Endothelial cell (in vitro differentiated cells): ENCODE data around the gene LSM10. TPM values are rescaled to one million over a fixed set of nuclear protein-coding genes. Genes with fewer than 3 reads are reported as not detected.

Experiments used
- DNase-seq: peaks from one replicate; pipeline ENCODE4 v3.0.0; 2021; ENCODE audit warnings: low spot score
- H3K27ac Mint-ChIP-seq: one replicate; pipeline ENCODE4 v1.8.0; 2021; ENCODE audit warnings: mixed read lengths, inconsistent platforms; ENCODE audit not compliant: unreplicated experiment
- H3K27me3 Mint-ChIP-seq: one replicate; pipeline ENCODE4 v1.8.0; 2021; ENCODE audit warnings: mild to moderate bottlenecking, moderate library complexity, mixed read lengths, inconsistent platforms; ENCODE audit not compliant: unreplicated experiment
- H3K36me3 Mint-ChIP-seq: one replicate; pipeline ENCODE4 v1.8.0; 2021; ENCODE audit warnings: mild to moderate bottlenecking, low read depth, mixed read lengths, inconsistent platforms; ENCODE audit not compliant: unreplicated experiment
- H3K4me1 Mint-ChIP-seq: one replicate; pipeline ENCODE4 v1.8.0; 2021; ENCODE audit warnings: mild to moderate bottlenecking, mixed read lengths, inconsistent platforms; ENCODE audit not compliant: unreplicated experiment
- H3K4me3 Mint-ChIP-seq: one replicate; pipeline ENCODE4 v1.8.0; 2021; ENCODE audit warnings: mild to moderate bottlenecking, mixed read lengths, inconsistent platforms; ENCODE audit not compliant: unreplicated experiment
- H3K9me3 Mint-ChIP-seq: one replicate; pipeline ENCODE4 v1.8.0; 2021; ENCODE audit warnings: mixed read lengths, inconsistent platforms; ENCODE audit not compliant: unreplicated experiment
- total RNA-seq: library from RNA; stranded (reverse); fragmentation: NEBNext Ultra II Directional; extraction: Animal tissue kit (Norgen Biotek cat#: 25700); gene quantifications from one replicate; pipeline ENCODE4 v1.2.1, GENCODE V29; 2021; ENCODE audit not compliant: unreplicated experiment
- TF ChIP-seq, protein P1 (sequence below): fragments of 200-600 bp; sonication (generic); IDR thresholded peaks from one replicate; pipeline ENCODE4 v1.5.0; 2021; ENCODE audit warnings: antibody characterized with exemption; ENCODE audit not compliant: unreplicated experiment

LSM10 gene
- total RNA-seq, 1 donor from 2014 or later, result 22.3 TPM

DNA sequence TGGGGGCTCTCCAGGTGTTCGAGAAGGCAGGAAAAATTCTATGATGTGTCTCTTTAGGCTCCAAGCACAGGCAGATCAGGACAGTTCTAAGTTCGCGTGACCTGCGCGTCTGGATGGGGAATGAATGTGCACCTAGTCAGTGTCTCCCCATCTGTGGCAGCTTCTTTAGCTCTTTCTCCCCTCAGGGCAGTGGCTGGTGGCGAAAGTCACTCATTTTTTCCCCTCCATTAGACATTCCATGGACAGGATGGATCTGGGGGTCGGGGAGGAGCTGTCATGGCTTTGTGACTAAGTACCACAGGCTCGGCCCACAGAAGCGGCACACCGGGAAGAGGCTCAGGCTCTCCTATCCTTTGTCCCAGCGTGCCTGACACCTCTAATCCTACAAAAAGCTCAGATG, 43.2 kb downstream of the LSM10 start:
- Mint-ChIP-seq H3K27me3 (no peaks in the 10 kb centered on the region), H3K27ac (no peak overlapping the region), H3K4me3 (peak overlapping the region; percentile 26), H3K9me3 (no peaks in the 10 kb centered on the region), H3K4me1 (peaks cover 11% of the 10 kb centered on the region), H3K36me3 (peaks cover 43% of the 10 kb centered on the region)
- DNase-seq, result no peak
- TF ChIP-seq, protein P1, sequence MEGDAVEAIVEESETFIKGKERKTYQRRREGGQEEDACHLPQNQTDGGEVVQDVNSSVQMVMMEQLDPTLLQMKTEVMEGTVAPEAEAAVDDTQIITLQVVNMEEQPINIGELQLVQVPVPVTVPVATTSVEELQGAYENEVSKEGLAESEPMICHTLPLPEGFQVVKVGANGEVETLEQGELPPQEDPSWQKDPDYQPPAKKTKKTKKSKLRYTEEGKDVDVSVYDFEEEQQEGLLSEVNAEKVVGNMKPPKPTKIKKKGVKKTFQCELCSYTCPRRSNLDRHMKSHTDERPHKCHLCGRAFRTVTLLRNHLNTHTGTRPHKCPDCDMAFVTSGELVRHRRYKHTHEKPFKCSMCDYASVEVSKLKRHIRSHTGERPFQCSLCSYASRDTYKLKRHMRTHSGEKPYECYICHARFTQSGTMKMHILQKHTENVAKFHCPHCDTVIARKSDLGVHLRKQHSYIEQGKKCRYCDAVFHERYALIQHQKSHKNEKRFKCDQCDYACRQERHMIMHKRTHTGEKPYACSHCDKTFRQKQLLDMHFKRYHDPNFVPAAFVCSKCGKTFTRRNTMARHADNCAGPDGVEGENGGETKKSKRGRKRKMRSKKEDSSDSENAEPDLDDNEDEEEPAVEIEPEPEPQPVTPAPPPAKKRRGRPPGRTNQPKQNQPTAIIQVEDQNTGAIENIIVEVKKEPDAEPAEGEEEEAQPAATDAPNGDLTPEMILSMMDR, result no peak

DNA sequence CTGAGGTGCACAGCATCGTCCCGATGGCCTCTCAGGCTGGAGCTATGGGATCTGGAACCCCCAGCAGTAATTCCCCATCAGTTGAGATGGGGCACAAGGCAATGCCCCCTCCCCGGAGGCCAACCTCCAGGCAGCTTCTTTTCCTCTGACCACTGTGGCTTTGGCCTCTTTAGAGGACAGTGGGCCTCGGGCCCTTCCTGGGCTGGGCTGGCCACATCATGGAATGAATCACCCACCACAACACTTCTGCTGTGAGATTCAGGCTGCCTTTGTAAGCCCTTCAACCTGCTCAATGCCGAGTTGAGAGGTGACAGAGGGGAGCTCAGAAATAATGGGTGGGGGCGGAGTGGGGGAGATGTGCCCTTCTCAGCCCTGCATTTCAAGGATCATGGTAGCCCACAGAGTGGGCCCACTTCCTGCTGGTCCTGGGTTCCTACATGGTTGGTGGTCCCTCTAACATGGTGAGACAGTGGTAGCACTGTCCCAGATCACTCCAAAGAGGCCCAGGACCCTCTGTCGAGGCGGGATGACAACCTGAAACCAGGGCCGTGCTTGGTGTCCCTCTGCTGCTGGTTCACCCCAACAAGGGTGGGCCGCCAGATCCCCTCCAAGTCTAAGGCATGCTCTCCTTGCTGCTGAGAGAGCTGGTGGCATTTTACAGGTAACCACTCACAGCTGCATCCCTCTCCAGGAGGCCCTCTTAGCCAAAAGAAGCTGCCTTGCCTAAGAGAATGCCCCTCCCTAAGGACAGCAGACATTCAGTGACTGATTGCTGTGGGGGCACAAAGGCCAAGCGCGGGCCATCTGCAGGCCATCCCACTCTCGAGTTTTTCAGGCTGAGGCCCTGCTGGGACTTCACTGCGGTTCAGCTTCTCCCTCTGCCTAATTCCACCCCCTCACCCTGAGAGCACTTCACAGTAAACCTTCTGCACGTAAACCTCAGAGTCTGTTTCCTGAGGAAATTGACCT, 44.5 kb downstream of the LSM10 start:
- Mint-ChIP-seq H3K9me3 (no peaks in the 10 kb centered on the region), H3K36me3 (peaks cover 37% of the 10 kb centered on the region), H3K27me3 (no peaks in the 10 kb centered on the region), H3K27ac (no peak overlapping the region), H3K4me1 (peaks cover 14% of the 10 kb centered on the region), H3K4me3 (peak overlapping the region; percentile 71)
- no peak for DNase-seq
- TF ChIP-seq, protein P1, result no peak

DNA sequence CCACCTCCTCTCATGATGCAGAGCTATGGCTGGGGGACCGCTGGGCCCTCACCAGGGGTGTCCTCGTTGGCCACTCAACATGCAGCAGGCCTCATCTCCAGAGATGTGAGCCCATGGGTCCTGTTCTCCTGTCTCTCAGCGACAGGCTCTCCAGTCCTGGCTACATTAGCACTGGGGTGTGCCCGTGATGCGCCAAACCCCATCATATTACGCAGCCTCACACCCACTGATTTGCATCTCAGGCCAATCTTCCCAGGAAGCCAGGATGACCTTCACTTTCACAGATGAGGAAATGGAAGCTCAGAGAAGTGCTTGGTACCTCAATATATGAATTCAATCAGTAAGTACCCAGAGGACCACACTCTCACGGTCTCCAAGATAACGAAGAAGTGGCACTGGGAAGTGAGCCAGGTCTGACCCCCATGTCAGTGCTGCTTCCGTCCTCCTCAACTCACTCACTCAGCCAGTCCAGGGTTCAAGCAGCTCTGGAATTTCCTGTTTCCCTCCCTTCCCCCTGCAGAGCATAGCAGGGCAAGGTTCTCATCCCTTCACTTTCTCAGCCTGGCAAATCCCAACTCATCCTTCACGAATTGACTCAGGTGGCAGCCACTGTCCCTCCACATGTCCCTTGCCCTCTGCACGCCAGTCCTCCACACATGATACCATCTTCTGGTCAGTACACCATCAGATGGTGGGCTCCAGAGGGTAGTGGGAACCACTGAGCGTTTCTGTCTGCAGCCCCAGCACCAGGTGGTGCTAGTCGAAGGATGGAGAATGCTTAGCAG, 45.4 kb downstream of the LSM10 start:
- Mint-ChIP-seq H3K27me3 (peaks cover 1% of the 10 kb centered on the region), H3K27ac (no peak overlapping the region), H3K9me3 (no peaks in the 10 kb centered on the region), H3K4me1 (peaks cover 14% of the 10 kb centered on the region), H3K36me3 (peaks cover 38% of the 10 kb centered on the region), H3K4me3 (peak overlapping the region; percentile 71)
- TF ChIP-seq, protein P1, result no peak
- no peak for DNase-seq

DNA sequence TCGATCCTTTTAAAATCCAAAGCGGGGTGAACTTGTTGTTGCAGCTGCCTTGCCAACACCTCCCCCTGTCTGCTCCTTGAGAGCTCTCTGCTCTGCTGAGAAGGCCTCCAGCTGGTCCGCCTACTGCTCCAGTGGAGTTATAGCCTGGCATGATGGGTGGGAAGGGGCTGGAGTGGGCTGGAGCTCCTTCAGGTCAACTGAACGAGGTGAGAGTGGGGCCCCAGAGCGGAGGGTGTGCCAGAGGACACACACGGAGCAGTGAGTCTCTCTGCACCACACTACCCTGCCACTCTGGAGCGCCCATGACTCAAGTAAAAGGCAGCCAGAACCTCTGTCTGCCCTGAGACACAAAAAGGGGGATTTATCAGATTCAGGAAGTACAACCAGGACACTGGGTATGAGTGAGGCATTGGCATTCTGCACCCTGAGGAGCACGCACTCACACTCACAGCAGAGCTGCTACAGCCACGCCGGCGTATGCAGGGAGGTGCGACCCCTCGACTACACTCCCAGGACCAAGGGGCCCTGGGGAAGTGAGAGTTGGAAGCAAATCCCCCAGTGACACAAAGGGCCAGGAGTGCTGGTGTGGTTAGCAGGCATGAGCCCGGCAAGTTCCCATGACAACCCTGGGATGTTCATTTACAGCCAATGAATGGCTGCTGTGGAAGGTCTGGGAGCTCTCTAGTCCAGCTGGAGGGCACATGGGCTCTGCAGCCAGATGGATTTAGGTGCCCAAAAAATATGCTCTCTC, 46.3 kb downstream of the LSM10 start:
- Mint-ChIP-seq H3K27me3 (peaks cover 1% of the 10 kb centered on the region), H3K4me3 (no peak overlapping the region), H3K27ac (no peak overlapping the region), H3K4me1 (peaks cover 14% of the 10 kb centered on the region), H3K36me3 (peaks cover 35% of the 10 kb centered on the region), H3K9me3 (no peaks in the 10 kb centered on the region)
- TF ChIP-seq, protein P1, result no peak
- DNase-seq, result no peak
